T follicular helper cell (primary cell): Measurements from ENCODE around the gene MCTP2.
"Not testable (repeated sequence)": the region's sequence is repeated elsewhere in the genome, so short reads cannot be mapped to it uniquely, and the experiment has no call there.

Source experiments
- DNase-seq: peaks from one replicate; pipeline ENCODE4 v3.0.0-alpha.2; 2020; ENCODE audit warnings: low read depth

MCTP2 gene

GRCh38 chr15:94453227-94453988 lies 222.0 kb downstream of the MCTP2 start:
- DNase-seq, result no peak

GRCh38 chr15:94455297-94455696 lies 223.9 kb downstream of the MCTP2 start:
- no peak for DNase-seq

DNA sequence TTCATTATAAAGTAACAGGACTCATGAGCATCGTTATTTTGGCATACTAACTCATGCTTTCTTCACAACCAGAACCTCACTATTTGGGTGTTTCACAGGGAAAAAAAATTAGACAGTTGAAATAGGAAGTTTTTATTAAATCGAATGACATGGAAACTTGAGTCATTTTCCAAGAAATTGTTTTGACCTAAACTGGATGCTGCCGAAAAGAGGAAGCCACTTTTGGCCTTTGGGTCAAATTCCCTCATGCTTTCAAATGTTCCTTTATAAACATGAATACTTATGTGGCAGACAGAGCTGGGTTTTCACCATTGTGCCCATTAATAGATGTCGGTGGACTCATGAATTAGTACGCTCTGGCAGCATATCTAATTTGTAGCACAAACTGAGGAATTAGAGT lies 224.9 kb downstream of the MCTP2 start:
- DNase-seq, result no peak

- DNase-seq, result no peak
Observed at GRCh38 chr15:94457661-94458060, 226.3 kb downstream of the MCTP2 start.

- no peak for DNase-seq
Observed at GRCh38 chr15:94460624-94461023, 229.3 kb downstream of the MCTP2 start.

DNA sequence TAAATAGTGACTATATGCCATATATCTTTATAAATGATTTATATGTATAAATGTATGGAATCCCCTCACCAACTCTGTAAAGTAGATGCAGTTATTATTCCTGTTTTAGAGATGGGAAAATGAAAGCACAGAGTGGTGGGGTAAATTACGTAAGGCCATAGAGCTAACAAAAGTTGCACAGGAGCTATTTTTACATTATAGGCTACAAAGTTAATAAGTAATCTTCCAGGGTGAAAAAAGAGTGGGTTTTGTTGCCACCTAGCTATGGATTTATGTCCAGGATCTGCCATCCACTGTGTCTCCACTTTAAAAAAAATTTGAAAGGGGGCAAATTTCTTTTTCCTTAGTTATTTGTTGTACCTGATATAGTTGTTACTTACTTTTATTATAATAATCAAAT lies 235.7 kb downstream of the MCTP2 start:
- no peak for DNase-seq

DNA sequence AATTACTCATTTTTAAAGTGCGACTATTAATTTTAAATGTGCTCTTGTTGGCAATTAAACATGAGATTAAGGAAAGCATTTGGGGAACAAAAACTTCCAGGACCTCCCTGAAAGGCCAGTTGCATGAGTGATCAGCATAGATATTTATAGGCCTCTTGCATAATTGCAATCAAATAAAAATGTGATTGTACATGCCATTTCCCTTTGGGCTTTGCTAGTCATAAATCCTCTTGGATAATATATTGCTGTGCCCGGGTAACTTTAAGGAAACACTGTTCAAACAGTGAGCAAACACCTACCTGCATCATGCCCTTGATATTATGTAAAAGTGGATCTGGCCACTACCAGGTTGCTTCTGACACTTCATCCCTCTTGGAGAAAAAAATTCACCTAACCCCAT lies 239.1 kb downstream of the MCTP2 start:
- no peak for DNase-seq

DNA sequence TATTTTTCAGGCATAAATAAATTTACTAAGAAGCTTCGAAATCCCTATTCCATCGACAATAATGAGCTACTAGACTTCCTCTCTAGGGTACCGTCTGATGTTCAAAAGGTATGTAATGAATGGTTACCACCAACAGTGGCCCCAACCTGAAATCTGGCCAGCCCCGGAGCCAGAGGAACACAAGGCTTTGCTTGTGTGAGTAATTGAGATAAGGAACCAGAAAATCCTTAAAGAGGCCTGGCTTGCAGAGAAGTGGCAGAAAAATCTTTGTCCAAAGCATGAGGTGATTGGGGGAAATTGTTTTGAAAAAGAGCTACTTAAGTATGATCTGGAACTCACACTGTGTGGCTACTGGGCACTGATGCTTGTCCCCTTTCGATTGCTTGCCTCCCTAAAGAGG lies 245.3 kb downstream of the MCTP2 start:
- DNase-seq, result no peak

GRCh38 chr15:94477913-94478553 lies 246.7 kb downstream of the MCTP2 start:
- DNase-seq, result no peak

DNA sequence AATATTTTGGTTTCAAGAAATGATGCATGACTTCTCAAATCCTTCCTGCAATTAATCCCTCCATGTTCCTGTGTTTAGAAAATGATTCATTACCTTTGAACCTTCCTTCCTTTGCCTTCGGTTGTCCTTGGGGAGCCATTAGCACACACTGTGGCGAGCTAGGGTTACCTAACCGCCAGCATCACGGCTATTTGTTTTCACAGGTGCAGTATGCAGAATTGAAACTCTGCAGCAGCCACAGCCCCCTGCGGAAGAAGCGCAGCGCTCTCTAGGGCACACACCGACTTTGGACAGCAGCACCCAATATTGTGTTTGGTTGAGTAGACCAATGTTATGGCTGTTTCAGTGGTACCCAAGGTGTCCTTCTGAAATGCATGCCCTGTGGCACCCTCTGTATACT lies 247.4 kb downstream of the MCTP2 start:
- DNase-seq, result no peak

DNA sequence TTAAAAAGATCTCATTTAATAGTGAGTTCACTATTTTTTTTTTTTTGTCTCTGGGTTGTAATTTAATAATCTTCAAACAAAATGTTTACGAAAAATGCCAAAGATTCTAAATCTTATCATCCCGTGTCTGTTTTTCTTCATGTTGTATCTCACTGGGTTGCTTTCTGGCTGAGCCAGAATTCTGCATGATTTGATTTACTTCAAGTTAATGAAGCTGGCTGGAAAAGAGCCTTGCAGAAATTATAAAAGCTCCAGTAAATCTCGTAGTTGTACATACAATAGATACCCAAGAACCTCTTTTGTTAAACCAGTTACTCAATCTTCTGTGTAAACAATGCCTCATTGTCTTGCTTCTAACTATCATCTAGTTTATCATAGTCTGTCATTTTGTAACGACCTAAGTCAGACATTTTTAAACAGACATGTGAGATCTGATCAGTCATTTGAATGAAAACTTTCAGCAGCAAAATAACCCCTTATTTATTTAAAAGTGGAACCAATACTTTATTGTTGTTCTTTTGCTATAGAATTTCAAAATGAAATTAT lies 249.0 kb downstream of the MCTP2 start:
- DNase-seq, result no peak

DNA sequence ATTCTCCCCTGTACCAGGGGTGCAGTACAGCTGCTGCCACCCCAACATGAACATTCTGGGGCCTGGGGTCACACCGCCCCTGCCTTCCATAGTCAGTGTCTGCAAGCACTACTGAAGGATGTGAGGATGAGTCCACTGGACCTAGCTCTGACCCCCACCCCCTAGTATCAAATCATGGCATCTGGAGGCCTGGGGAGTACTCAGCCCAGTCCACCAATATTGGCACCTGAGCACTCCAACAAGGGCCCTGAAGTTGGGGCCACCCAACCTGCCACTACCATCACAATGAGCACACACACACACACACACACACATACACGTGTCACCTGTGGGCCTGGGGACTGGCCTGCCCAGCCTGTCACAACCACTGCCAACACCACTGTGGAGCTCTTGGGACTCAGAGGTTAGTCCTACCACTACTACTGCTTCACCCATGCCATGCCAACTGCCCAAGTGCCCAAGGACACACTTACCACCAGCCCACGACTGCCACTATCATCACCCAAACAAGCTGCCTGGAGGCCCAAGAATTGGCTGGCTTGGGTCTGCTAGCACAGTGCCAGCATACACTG lies 253.9 kb downstream of the MCTP2 start:
- no peak for DNase-seq

GRCh38 chr15:94487635-94488034 lies 256.3 kb downstream of the MCTP2 start:
- no peak for DNase-seq

DNA sequence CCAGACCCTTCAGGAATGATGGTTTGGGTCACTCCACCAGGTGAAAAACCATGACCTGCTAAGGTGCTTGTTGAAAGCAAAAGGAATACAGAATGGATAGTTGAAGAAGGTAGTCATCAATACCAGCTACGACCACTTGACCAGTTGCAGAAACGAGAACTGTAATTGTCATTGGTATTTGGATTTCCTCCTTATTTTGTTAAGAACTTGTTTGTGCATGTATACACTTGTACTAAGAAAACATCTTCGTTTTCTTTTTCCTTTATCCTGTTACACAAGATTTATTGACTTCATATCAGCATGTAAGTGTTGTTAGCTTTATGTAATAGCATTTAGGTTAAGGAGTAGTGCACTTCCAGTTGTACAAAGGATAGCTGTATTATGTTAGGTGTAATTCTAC lies 261.8 kb downstream of the MCTP2 start:
- no peak for DNase-seq

DNA sequence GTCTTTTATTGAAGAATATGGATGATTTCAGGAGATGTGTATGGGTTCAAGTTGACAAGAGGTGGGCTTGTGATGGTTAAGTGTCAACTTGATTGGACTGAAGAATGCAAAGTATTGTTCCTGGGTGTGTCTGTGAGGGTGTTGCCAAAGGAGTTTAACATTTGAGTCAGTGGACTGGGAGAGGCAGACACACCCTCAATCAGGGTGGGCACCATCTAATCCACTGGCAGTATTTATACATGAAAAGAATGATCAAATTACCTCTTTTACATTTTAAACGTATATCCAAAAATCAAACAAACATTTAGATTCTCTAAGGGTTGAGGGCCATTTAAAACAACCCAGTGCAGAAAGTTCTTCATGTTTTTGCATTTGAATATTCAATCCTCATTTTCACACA lies 262.2 kb downstream of the MCTP2 start:
- DNase-seq, result not testable (repeated sequence)

- DNase-seq, result no peak
Observed at GRCh38 chr15:94494732-94495131, 263.4 kb downstream of the MCTP2 start.

DNA sequence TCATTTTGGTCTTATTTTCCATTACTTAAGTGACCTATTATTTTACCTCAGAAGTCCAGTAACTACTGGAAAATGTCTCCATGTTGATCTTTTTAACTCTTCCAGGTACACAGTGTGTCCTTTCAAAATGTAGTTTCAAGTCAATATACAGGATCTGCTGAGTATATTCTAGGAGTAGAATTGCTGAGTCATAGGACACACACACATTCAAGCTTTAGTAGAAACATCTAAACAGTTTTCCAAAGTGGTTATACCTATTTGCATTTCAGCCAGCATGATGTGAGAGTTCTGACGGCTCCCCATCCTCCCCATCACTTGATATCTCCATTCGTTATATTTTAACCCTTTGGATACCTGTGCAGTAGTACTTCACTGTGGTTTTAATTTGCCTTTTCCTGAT lies 271.9 kb downstream of the MCTP2 start:
- no peak for DNase-seq

DNA sequence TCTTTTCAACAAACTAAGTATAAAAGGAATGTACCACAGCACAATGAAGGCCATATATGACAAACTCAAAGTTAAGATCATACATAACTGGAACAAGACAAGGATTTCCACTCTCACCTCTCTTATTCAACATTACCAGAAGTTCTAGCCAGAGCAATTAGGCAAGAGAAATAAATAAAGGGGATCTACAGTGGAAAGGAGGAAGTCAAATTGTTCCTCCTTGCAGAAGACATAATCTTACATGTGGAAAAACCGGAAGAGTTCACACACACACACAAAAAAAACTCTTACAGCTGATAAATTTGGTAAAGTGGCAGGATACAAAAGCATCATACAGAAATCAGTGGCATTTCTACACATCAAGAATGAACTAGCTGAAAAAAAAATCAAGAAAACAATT lies 277.9 kb downstream of the MCTP2 start:
- no peak for DNase-seq

DNA sequence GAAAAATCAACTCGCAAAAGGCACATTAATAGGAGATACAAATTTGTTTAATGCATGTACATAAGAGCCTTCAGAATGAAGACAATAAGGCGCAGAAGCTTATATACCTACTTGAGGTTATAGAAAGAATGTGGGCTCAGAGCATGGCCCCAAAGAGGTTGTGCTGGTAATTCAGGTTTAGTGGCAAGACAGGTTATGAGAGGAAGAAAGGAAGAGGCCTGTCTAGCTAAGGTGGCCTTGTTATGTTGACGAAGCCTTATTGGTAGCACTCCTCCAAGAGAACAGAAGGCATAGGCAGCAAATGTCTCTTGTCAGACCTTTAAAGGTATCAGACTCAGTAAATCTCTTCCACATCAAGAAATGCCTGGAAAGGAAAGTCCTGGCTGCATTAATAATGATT lies 290.8 kb downstream of the MCTP2 start:
- DNase-seq, result no peak

DNA sequence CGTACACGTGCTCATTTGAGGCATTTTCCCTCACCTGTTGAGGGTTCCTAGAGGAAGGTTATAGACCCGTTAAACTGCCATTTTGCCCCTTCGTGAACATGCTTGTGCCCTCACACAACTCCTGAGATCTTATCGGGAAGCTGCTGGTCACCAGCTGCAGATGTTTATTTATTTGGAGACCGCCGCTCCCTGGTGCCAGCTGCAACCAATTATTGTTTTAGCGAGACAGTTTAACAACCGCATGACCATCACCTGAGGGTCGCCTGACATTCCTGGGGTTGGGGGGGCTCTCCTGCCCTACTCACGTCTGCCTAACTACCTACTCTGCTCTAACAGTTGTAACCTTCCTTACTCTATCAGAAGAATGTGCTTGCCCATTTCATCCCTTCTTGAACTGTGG lies 292.5 kb downstream of the MCTP2 start:
- no peak for DNase-seq

- DNase-seq, result no peak
Observed at GRCh38 chr15:94524565-94524964, 293.2 kb downstream of the MCTP2 start.

DNA sequence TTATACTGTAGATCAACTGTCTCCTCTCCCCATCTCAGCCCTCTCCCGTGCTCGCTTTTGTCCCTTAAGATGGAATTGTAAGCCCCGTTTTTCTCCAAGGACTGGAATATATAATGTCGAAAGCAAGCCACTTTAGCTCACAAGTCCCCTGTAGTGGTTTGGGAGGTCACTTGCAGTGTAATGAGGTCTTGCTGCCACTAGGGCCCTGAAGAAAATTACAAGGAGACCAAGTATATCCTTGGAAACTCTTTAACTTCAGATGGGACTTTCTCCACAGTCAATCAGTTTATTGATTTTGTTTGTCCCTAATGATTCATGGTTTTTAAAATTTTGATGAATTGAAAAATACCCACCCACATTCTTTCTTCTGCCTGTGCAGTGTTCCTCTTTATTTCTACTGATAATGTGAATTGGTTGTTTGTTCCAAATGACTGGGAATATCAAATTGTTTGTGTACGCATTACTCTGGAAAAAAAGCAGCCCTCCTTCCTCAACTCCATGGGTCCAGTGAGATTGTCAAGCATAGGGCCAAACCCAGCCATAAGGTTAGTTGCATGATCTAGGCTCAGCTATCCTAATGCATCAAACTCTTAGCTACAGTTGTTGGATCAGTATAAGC lies 294.8 kb downstream of the MCTP2 start:
- no peak for DNase-seq

- DNase-seq, result no peak
Observed at GRCh38 chr15:94532226-94532625, 300.9 kb downstream of the MCTP2 start.
